Epidermal melanocyte (primary cell): Measurements from ENCODE around the gene POLD1.
A peak's percentile ranks its signal among the peaks of the same experiment; 100 is the strongest.
"Not testable (repeated sequence)": the region's sequence is repeated elsewhere in the genome, so short reads cannot be mapped to it uniquely, and the experiment has no call there.

Source experiments
- DNase-seq: peaks from one replicate; pipeline ENCODE4 v3.0.0; 2011; ENCODE audit warnings: low spot score; ENCODE audit not compliant: insufficient read length

Gene POLD1

DNA sequence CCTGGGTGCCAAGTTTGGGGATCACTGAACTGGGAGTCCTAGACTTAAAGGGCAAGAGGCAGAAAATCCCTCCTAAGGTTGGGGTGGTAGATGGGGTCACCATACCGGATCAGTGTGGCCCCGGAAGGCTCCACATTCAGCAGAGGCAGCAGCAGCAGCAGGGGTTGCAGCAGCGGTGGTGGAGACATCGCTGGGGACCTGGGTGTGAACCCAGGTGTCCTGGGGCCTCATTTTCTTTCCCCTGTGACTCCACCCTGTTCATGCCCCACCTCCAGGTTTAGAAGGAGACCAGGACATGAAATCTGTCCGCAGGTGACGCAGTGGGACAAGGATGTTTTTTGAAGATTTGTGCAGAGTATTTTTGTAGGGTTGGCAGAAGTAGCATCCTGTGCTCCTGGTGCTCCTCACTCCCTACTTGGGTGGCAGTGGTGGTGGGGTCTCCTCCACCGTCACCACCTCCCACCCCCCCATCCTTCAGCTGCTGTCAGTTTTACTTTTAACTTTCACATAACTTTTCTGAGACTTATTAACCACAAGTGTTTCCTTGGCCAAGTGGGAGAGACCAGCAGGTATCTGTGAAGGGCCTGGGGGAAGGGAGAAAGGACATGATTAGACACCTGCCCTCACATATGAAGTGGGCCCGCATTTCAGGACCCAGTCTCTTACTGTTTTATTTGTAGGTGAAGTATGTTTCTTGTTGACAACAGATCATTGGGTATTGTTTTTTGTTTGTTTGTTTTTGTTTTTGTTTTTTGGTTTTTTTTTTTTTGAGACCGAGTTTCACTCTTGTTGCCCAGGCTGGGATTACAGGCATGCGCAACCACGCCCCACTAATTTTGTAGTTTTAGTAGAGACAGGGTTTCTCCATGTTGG, 18.5 kb upstream of the POLD1 start, which contains the start of gene NAPSA:
Gene NAPSA, minus strand, starts transcription at position 206 of the 873 bp plus-strand sequence. Its CDS starts 18 bp downstream, at position 188.
- DNase-seq: no peak

DNA sequence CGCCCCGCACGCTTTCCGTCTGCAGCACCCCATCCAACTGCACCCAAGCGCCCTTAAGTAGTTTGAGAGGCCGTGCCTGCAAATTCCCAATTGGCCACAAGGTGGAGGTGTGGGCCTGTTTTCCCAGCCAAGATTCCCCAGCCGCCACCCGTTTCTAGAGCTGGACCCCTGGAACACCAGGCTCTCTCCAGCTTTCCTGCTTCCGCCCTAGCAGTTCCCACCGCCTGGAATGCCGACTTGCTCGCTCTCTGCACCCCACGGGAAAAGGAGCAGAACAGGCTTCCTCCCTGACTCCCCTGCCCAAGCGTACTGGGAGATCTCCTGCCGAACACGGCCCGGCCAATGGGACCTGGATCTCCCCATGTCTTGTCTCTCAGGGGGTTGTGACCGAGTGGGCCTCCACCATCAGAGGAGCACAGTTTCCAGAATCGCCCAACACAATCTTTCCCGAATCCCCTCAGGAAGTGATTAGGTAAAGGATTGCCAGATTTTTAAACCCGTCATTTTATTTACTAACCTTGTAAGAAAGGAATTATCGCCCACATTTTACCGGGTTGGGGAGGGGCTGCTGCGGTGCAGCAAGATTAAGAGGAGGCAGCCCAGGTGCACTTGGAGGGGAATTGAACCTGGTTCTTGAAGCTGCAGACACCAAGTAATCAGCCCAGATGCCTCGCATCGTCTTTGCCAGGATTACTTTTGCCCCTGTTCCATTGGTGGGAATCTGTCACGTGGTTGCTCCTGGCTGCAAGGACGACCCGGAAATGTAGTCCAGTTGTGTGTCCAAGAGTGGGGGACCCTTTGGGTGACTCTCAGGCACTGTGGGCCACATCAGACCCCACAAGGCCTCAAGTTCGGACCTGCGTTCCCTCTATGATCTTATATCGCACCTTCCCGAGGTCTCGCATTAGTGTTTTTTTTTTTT, 15.2 kb upstream of the POLD1 start:
- DNase-seq: peak; percentile 97

GRCh38 chr19:50371914-50372475, 12.2 kb upstream of the POLD1 start:
- DNase-seq: no peak

DNA sequence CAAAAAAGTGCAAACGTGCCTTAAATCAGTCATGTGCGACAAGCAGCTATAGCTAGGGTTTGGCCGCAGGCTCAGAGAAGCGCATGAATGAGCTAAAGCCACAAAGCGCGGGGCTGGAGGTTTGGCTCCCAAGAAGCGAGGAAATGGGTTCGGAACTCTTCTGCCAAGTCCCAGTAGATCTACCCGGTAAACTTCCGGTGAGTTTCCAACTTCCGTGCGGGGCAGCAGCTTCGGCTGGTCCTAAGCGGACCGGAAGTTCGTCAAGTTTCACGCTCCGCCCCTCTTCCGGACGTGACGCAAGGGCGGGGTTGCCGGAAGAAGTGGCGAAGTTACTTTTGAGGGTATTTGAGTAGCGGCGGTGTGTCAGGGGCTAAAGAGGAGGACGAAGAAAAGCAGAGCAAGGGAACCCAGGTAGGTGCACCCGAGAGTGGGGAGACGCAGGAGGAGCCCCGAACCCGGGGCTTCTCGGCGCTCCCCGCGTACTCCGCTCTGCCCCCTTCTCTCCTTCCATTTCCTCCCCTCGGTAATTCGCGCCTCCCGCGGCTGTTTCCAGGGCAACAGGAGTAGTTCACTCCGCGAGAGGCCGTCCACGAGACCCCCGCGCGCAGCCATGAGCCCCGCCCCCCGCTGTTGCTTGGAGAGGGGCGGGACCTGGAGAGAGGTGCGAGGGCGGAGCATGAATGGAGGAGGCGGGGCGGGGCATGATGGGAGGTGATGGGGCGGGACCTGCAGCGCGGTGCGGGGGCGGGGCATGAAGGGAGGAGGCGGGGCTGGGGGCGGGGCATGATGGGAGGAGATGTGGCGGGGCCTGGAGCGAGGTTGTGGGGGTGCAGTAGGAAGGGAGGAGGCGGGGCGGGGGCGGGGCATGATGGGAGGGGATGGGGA, 7.7 kb upstream of the POLD1 start, which contains the start of gene NR1H2:
Gene NR1H2, plus strand, starts transcription at position 292 of the 885 bp plus-strand sequence. CDS start 1,149 bp downstream, outside the sequence.
- peak; percentile 87 for DNase-seq

- DNase-seq: no peak
These were observed 7.1 kb upstream of the POLD1 start for GRCh38 chr19:50377051-50377461.

GRCh38 chr19:50377517-50377916, 6.6 kb upstream of the POLD1 start:
- no peak for DNase-seq

- DNase-seq: no peak
These were observed 5.8 kb upstream of the POLD1 start for GRCh38 chr19:50378169-50378862.

DNA sequence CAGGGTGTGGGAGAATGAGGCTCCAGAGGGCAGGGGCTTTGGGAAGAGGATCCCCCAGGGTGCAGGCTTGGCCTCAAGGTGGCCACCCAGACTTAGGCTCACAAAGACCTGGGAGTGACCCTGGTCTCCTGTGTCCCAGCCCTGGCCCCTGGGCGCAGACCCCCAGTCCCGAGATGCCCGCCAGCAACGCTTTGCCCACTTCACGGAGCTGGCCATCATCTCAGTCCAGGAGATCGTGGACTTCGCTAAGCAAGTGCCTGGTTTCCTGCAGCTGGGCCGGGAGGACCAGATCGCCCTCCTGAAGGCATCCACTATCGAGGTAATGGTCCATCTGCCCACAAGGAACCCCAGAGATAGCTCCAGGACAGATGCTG, 5.3 kb upstream of the POLD1 start:
- DNase-seq: no peak

DNA sequence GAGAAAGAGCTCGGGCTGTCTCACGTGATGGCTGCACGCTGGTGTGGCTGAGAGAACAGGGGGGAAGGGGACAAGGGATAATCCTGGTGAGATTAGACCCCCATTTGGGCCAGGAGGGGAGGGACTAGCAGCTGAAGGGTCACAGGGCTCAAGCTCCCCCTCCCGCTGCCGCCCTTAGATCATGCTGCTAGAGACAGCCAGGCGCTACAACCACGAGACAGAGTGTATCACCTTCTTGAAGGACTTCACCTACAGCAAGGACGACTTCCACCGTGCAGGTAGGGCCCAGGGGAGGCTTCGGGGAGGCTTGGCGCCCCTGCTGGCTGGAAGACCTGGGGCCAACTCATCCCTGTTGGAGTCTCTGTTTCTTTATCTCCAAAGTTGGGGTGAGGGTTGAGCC, 4.5 kb upstream of the POLD1 start:
- DNase-seq: no peak

- no peak for DNase-seq
These were observed 4.0 kb upstream of the POLD1 start for GRCh38 chr19:50380137-50380536.

GRCh38 chr19:50380751-50381151, 3.4 kb upstream of the POLD1 start:
- no peak for DNase-seq

- no peak for DNase-seq
These were observed 2.0 kb upstream of the POLD1 start for GRCh38 chr19:50381881-50382729.

DNA sequence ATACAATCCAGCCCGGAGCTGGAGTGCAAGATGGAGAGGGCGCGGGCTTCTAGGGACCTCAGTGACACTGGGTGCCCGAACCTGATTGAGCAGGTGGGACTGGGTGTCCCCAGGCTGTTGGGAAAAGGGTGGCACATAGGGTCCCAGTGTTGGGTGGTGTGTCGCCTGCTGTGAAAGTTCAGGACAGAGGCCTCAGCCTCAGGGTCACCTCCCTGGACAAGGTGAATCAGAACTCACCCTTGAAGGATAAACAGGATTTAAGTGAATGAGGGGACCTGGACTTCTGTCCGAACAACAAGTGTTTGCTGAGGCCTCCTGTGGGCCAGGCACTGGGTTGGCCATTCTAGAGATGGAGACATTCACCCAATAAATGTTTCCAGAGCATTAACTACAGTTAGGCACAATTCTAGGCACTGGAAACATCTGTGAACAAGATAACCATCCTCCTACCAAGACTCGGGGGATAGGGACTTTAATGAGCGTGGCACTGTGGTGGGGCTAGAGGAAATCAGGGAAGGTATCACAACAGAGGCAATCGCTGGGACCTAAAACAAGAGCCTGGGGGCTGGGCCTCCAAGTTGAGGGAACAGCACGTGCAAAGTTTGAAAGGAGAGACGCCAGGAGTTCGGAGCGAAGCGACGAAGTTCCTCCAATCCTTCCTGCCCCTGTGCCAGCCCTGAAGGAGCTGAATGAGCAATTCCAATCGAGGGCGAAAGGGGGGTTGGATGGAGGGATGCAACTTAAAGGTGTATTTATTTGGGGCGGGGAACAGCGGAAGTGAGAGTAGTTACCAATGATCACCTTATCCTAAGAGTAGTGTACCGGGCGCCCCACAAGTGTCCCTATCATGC, 921 bp upstream of the POLD1 start:
- DNase-seq: no peak

- DNase-seq: no peak
These were observed 763 bp downstream of the POLD1 start for GRCh38 chr19:50384685-50385535.

- DNase-seq: no peak
These were observed 3.2 kb downstream of the POLD1 start for GRCh38 chr19:50387176-50387867.

DNA sequence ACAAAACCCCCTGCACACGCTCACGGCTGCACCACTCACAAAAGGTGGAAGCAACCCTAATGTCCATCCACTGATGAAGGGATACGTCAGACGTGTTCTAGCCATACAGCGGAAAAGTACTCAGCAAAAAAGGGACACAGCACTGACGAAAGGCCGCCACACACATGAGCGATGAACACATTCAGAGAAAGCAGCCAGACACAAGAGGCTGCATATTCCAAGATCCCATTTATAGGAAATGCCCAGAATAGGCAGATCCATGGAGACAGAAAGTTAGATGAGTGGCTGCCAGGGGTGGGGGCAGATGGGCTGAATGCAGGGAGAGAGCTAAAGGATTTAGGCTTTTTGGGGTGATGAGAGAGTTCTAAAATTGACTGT, 3.7 kb downstream of the POLD1 start:
- DNase-seq: no peak

- not testable (repeated sequence) for DNase-seq
These were observed 6.1 kb downstream of the POLD1 start for GRCh38 chr19:50390295-50390694.
